ENCODE results near the gene WWOX. TPM values are rescaled to one million over a fixed set of nuclear protein-coding genes. Genes with fewer than 3 reads are reported as not detected.

WWOX gene
- polyA plus RNA-seq, 2 of the 4 experiments (the other 2 are of a cell fraction): 16.0 to 17.2 TPM

- TF ChIP-seq RARB (CRISPR knock-in tag; IDR thresholded peaks at IDR 0.05) (no peak), ZNF302 (CRISPR knock-in tag; IDR thresholded peaks at IDR 0.05) (no peak)
These were observed 338.0 kb downstream of the WWOX start (continued) for GRCh38 chr16:78437352-78437968.

- no peak for ATAC-seq
- no peak overlapping the region for H3K27ac ChIP-seq
- WGBS (ENCODE audit: missing lambda C conversion rate): 76% methylated on average over 4 of the region's 4 CpGs
- H3K4me2 ChIP-seq: no peak overlapping the region
- no peak for TF ChIP-seq FOSL2 (IDR thresholded peaks at IDR 0.05)
- TF ChIP-seq FOSL2 (CRISPR knock-in tag; IDR thresholded peaks at IDR 0.05): no peak
- TF ChIP-seq EHMT2 (IDR thresholded peaks at IDR 0.05; ENCODE audit: low read depth): no peak
- no peak for TF ChIP-seq CHD2 (IDR thresholded peaks at IDR 0.05; ENCODE audit: low read length, partially characterized antibody)
- no peak for TF ChIP-seq ELK1 (IDR thresholded peaks at IDR 0.05; ENCODE audit: low read depth, low read length)
- TF ChIP-seq, protein P1, sequence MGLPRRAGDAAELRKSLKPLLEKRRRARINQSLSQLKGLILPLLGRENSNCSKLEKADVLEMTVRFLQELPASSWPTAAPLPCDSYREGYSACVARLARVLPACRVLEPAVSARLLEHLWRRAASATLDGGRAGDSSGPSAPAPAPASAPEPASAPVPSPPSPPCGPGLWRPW (IDR thresholded peaks at IDR 0.05): no peak
- no peak for TF ChIP-seq JUNB (IDR thresholded peaks at IDR 0.05)
- TF ChIP-seq SMC3 (IDR thresholded peaks at IDR 0.05): no peak
- no peak for TF ChIP-seq FOXS1 (CRISPR knock-in tag; IDR thresholded peaks at IDR 0.05)
- TF ChIP-seq HOXB5 (CRISPR knock-in tag; IDR thresholded peaks at IDR 0.05): no peak
- no peak for TF ChIP-seq TFCP2L1 (CRISPR knock-in tag; IDR thresholded peaks at IDR 0.05)
- TF ChIP-seq EP300 (IDR thresholded peaks at IDR 0.05): no peak
- no peak for TF ChIP-seq MAFK (IDR thresholded peaks at IDR 0.05; ENCODE audit: partially characterized antibody)
- TF ChIP-seq JUN (IDR thresholded peaks at IDR 0.05): no peak
- TF ChIP-seq, protein P2, sequence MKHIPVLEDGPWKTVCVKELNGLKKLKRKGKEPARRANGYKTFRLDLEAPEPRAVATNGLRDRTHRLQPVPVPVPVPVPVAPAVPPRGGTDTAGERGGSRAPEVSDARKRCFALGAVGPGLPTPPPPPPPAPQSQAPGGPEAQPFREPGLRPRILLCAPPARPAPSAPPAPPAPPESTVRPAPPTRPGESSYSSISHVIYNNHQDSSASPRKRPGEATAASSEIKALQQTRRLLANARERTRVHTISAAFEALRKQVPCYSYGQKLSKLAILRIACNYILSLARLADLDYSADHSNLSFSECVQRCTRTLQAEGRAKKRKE (CRISPR knock-in tag; IDR thresholded peaks at IDR 0.05; ENCODE audit: low read depth): no peak
- no peak for TF ChIP-seq MAZ (IDR thresholded peaks at IDR 0.05; ENCODE audit: borderline replicate concordance, low read depth, low read length)
- no peak for TF ChIP-seq BHLHE40 (IDR thresholded peaks at IDR 0.05; ENCODE audit: low read depth, low read length)
- TF ChIP-seq TP53 (CRISPR knock-in tag; IDR thresholded peaks at IDR 0.05): no peak
- TF ChIP-seq, protein P3, sequence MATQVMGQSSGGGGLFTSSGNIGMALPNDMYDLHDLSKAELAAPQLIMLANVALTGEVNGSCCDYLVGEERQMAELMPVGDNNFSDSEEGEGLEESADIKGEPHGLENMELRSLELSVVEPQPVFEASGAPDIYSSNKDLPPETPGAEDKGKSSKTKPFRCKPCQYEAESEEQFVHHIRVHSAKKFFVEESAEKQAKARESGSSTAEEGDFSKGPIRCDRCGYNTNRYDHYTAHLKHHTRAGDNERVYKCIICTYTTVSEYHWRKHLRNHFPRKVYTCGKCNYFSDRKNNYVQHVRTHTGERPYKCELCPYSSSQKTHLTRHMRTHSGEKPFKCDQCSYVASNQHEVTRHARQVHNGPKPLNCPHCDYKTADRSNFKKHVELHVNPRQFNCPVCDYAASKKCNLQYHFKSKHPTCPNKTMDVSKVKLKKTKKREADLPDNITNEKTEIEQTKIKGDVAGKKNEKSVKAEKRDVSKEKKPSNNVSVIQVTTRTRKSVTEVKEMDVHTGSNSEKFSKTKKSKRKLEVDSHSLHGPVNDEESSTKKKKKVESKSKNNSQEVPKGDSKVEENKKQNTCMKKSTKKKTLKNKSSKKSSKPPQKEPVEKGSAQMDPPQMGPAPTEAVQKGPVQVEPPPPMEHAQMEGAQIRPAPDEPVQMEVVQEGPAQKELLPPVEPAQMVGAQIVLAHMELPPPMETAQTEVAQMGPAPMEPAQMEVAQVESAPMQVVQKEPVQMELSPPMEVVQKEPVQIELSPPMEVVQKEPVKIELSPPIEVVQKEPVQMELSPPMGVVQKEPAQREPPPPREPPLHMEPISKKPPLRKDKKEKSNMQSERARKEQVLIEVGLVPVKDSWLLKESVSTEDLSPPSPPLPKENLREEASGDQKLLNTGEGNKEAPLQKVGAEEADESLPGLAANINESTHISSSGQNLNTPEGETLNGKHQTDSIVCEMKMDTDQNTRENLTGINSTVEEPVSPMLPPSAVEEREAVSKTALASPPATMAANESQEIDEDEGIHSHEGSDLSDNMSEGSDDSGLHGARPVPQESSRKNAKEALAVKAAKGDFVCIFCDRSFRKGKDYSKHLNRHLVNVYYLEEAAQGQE (IDR thresholded peaks at IDR 0.05): no peak
- no peak for TF ChIP-seq RNF2 (IDR thresholded peaks at IDR 0.05; ENCODE audit: borderline replicate concordance, low read depth)
- DNase-seq (ENCODE audit: low read depth in 1 of 2, low spot score in 1 of 2): no peak
- no peaks in the 10 kb centered on the region for H3K4me1 ChIP-seq
- ChIA-PET CTCF (interaction anchor here (1.4 to 1.6 kb wide), 2 partner anchors 10 to 15 kb away, joined by 3 to 4 read pairs; no protein-coding TSS in a partner anchor), POLR2A (no interaction called here)
- H3K9me3 ChIP-seq: no peaks in the 10 kb centered on the region
- FAIRE-seq: no peak
- H3K4me3 ChIP-seq: no peak overlapping the region
These were observed 338.8 kb downstream of the WWOX start for GRCh38 chr16:78438219-78438618.
